ENCODE results near the gene ADA.
"Not testable (repeated sequence)": the region's sequence is repeated elsewhere in the genome, so short reads cannot be mapped to it uniquely, and the experiment has no call there.

ADA gene

GRCh38 chr20:44678242-44678641, 26.7 kb upstream of the ADA start:
- no peak overlapping the region for H3K4me3 ChIP-seq (replicated peaks; ENCODE audit: low read depth, low read length)
- no peak for DNase-seq (ENCODE audit: extremely low read depth, low read depth)
- no peak for TF ChIP-seq CTCF (IDR thresholded peaks at IDR 0.05; ENCODE audit: low read depth, low read length, missing control alignments)

GRCh38 chr20:44672318-44672902, 20.9 kb upstream of the ADA start:
- not testable (repeated sequence) for H3K4me3 ChIP-seq (replicated peaks; ENCODE audit: low read depth, low read length); DNase-seq (ENCODE audit: extremely low read depth, low read depth)

- H3K4me3 ChIP-seq (replicated peaks; ENCODE audit: low read depth, low read length); DNase-seq (ENCODE audit: extremely low read depth, low read depth): not testable (repeated sequence)
Measured at GRCh38 chr20:44671541-44671940, 20.0 kb upstream of the ADA start.

- not testable (repeated sequence) for H3K4me3 ChIP-seq (replicated peaks; ENCODE audit: low read depth, low read length); DNase-seq (ENCODE audit: extremely low read depth, low read depth)
Measured at GRCh38 chr20:44670851-44671250, 19.4 kb upstream of the ADA start.

- no peak for TF ChIP-seq CTCF (IDR thresholded peaks at IDR 0.05; ENCODE audit: low read depth, low read length, missing control alignments)
- H3K4me3 ChIP-seq (replicated peaks; ENCODE audit: low read depth, low read length), result no peak overlapping the region
- DNase-seq (ENCODE audit: extremely low read depth, low read depth), result no peak
Measured at GRCh38 chr20:44666066-44666465, 14.6 kb upstream of the ADA start.

GRCh38 chr20:44664131-44664530, 12.6 kb upstream of the ADA start:
- no peak overlapping the region for H3K4me3 ChIP-seq (replicated peaks; ENCODE audit: low read depth, low read length)
- DNase-seq (ENCODE audit: extremely low read depth, low read depth), result no peak

GRCh38 chr20:44662261-44662660, 10.8 kb upstream of the ADA start:
- no peak for DNase-seq (ENCODE audit: extremely low read depth, low read depth)
- no peak for TF ChIP-seq CTCF (IDR thresholded peaks at IDR 0.05; ENCODE audit: low read depth, low read length, missing control alignments)
- no peak overlapping the region for H3K4me3 ChIP-seq (replicated peaks; ENCODE audit: low read depth, low read length)

More at GRCh38 chr20:44664131-44664530, 12.6 kb upstream of the ADA start:
- TF ChIP-seq CTCF (IDR thresholded peaks at IDR 0.05; ENCODE audit: low read depth, low read length, missing control alignments), result no peak

- no peak overlapping the region for H3K4me3 ChIP-seq (replicated peaks; ENCODE audit: low read depth, low read length)
- DNase-seq (ENCODE audit: extremely low read depth, low read depth), result no peak
- no peak for TF ChIP-seq CTCF (IDR thresholded peaks at IDR 0.05; ENCODE audit: low read depth, low read length, missing control alignments)
Measured at GRCh38 chr20:44660581-44660980, 9.1 kb upstream of the ADA start.

Measured in HFF-Myc (cell line).